ACC112 (cell line): ENCODE results near the gene ERI3.

Experiments used
- H2AFZ ChIP-seq: fragments of 200-600 bp; sonication (generic); one replicate; pipeline ENCODE4 v1.6.0; 2017; ENCODE audit warnings: antibody characterized with exemption, low read length; ENCODE audit not compliant: unreplicated experiment
- H3K27ac ChIP-seq: fragments of 200-600 bp; sonication (generic); 2 replicates; pipeline ENCODE4 v1.5.1; 2014; ENCODE audit warnings: low read depth, mild to moderate bottlenecking, antibody characterized with exemption, low read length, moderate library complexity
- H3K27me3 ChIP-seq: fragments of 200-600 bp; sonication (generic); 2 replicates; pipeline ENCODE4 v1.6.1; 2014; ENCODE audit warnings: mild to moderate bottlenecking, antibody characterized with exemption, low read length, moderate library complexity, mixed read lengths; ENCODE audit not compliant: insufficient read depth
- H3K36me3 ChIP-seq: fragments of 200-600 bp; sonication (generic); 2 replicates; pipeline ENCODE4 v1.6.1; 2016; ENCODE audit warnings: mild to moderate bottlenecking, antibody characterized with exemption, low read length, moderate library complexity, mixed read lengths; ENCODE audit not compliant: insufficient read depth
- H3K4me1 ChIP-seq: fragments of 200-600 bp; sonication (generic); one replicate; pipeline ENCODE4 v1.6.1; 2016; ENCODE audit warnings: low read length, mixed read lengths; ENCODE audit not compliant: insufficient read depth, unreplicated experiment, control insufficient read depth
- H3K4me3 ChIP-seq: fragments of 200-600 bp; sonication (generic); 2 replicates; pipeline ENCODE4 v1.5.1; 2014; ENCODE audit warnings: mild to moderate bottlenecking, low read depth, low read length
- H3K79me2 ChIP-seq: fragments of 200-600 bp; sonication (generic); one replicate; pipeline ENCODE4 v1.6.0; 2016; ENCODE audit warnings: low read length; ENCODE audit not compliant: control insufficient read depth, unreplicated experiment, insufficient read depth

ERI3 gene

GRCh38 chr1:44246806-44247205, 108.3 kb downstream of the ERI3 start:
- Histone ChIP-seq H3K27ac (no peak overlapping the region), H3K79me2 (no peaks in the 10 kb centered on the region), H3K36me3 (no peaks in the 10 kb centered on the region), H2AFZ (no peak overlapping the region), H3K4me3 (no peak overlapping the region), H3K27me3 (no peaks in the 10 kb centered on the region), H3K4me1 (no peaks in the 10 kb centered on the region)

GRCh38 chr1:44244986-44245385, 110.1 kb downstream of the ERI3 start:
- Histone ChIP-seq H3K27me3 (no peaks in the 10 kb centered on the region), H3K79me2 (no peaks in the 10 kb centered on the region), H3K4me3 (no peak overlapping the region), H3K36me3 (no peaks in the 10 kb centered on the region), H3K27ac (no peak overlapping the region), H2AFZ (no peak overlapping the region), H3K4me1 (peaks cover 10% of the 10 kb centered on the region)

GRCh38 chr1:44243782-44244495, 111.1 kb downstream of the ERI3 start:
- no peak overlapping the region for H3K4me3 ChIP-seq
- H3K36me3 ChIP-seq = no peaks in the 10 kb centered on the region
- no peak overlapping the region for H2AFZ ChIP-seq
- peaks cover 20% of the 10 kb centered on the region for H3K4me1 ChIP-seq
- H3K79me2 ChIP-seq = no peaks in the 10 kb centered on the region
- no peaks in the 10 kb centered on the region for H3K27me3 ChIP-seq
- no peak overlapping the region for H3K27ac ChIP-seq

GRCh38 chr1:44242746-44243145, 112.3 kb downstream of the ERI3 start:
- Histone ChIP-seq H3K27ac (no peak overlapping the region), H3K27me3 (no peaks in the 10 kb centered on the region), H2AFZ (no peak overlapping the region), H3K36me3 (no peaks in the 10 kb centered on the region), H3K79me2 (no peaks in the 10 kb centered on the region), H3K4me1 (peaks cover 21% of the 10 kb centered on the region), H3K4me3 (no peak overlapping the region)

- Histone ChIP-seq H3K27ac (no peak overlapping the region), H3K4me3 (no peak overlapping the region), H3K36me3 (no peaks in the 10 kb centered on the region), H3K79me2 (no peaks in the 10 kb centered on the region), H2AFZ (no peak overlapping the region), H3K4me1 (peaks cover 21% of the 10 kb centered on the region), H3K27me3 (no peaks in the 10 kb centered on the region)
Observed at GRCh38 chr1:44240802-44241671, 114.0 kb downstream of the ERI3 start.

GRCh38 chr1:44239961-44240371, 115.1 kb downstream of the ERI3 start:
- Histone ChIP-seq H3K79me2 (no peaks in the 10 kb centered on the region), H3K27ac (peak overlapping the region; percentile 13; the same call in 1 of the 2 replicates), H3K4me3 (no peak overlapping the region), H3K36me3 (no peaks in the 10 kb centered on the region), H2AFZ (no peak overlapping the region), H3K4me1 (peaks cover 21% of the 10 kb centered on the region), H3K27me3 (no peaks in the 10 kb centered on the region)

- no peaks in the 10 kb centered on the region for H3K79me2 ChIP-seq
- no peaks in the 10 kb centered on the region for H3K36me3 ChIP-seq
- peaks cover 21% of the 10 kb centered on the region for H3K4me1 ChIP-seq
- no peaks in the 10 kb centered on the region for H3K27me3 ChIP-seq
- H2AFZ ChIP-seq = no peak overlapping the region
- H3K4me3 ChIP-seq = no peak overlapping the region
- H3K27ac ChIP-seq = peak overlapping the region; percentile 13; the same call in 1 of the 2 replicates
Observed at GRCh38 chr1:44239331-44239960, 115.6 kb downstream of the ERI3 start.

- Histone ChIP-seq H3K79me2 (no peaks in the 10 kb centered on the region), H3K4me1 (peaks cover 21% of the 10 kb centered on the region), H3K36me3 (no peaks in the 10 kb centered on the region), H3K4me3 (no peak overlapping the region), H2AFZ (no peak overlapping the region), H3K27me3 (no peaks in the 10 kb centered on the region), H3K27ac (no peak overlapping the region)
Observed at GRCh38 chr1:44238660-44239059, 116.4 kb downstream of the ERI3 start.

- H3K79me2 ChIP-seq = no peaks in the 10 kb centered on the region
- H3K4me3 ChIP-seq = no peak overlapping the region
- H3K27ac ChIP-seq = no peak overlapping the region
- H3K27me3 ChIP-seq = no peaks in the 10 kb centered on the region
- H3K36me3 ChIP-seq = no peaks in the 10 kb centered on the region
- H3K4me1 ChIP-seq = peaks cover 21% of the 10 kb centered on the region
- H2AFZ ChIP-seq = no peak overlapping the region
Observed at GRCh38 chr1:44237721-44238457, 117.2 kb downstream of the ERI3 start.
